ENCODE data around the gene NDEL1.

Gene NDEL1

GRCh38 chr17:8405499-8406016 is 30.1 kb upstream of the NDEL1 start:
- no peak for DNase-seq
- H3K4me1 Mint-ChIP-seq, result peaks cover 11% of the 10 kb centered on the region
- H3K9me3 Mint-ChIP-seq, result no peaks in the 10 kb centered on the region
- peaks cover 32% of the 10 kb centered on the region for H3K27me3 Mint-ChIP-seq
- no peak overlapping the region for H3K27ac Mint-ChIP-seq
- no peaks in the 10 kb centered on the region for H3K36me3 Mint-ChIP-seq
- CTCF ChIA-PET, result no interaction called here
- H3K4me3 Mint-ChIP-seq, result no peak overlapping the region

- Mint-ChIP-seq H3K27me3 (peaks cover 36% of the 10 kb centered on the region), H3K9me3 (no peaks in the 10 kb centered on the region), H3K4me1 (peaks cover 11% of the 10 kb centered on the region), H3K36me3 (no peaks in the 10 kb centered on the region), H3K27ac (no peak overlapping the region), H3K4me3 (no peak overlapping the region)
- no peak for DNase-seq
- CTCF ChIA-PET, result no interaction called here
Observed at GRCh38 chr17:8406174-8406573, 29.5 kb upstream of the NDEL1 start.

GRCh38 chr17:8408371-8408770 is 27.3 kb upstream of the NDEL1 start:
- H3K27me3 Mint-ChIP-seq, result peaks cover 42% of the 10 kb centered on the region
- no peaks in the 10 kb centered on the region for H3K9me3 Mint-ChIP-seq
- no peak for DNase-seq
- H3K36me3 Mint-ChIP-seq, result no peaks in the 10 kb centered on the region
- no peak overlapping the region for H3K4me3 Mint-ChIP-seq
- peaks cover 17% of the 10 kb centered on the region for H3K4me1 Mint-ChIP-seq
- peak overlapping the region; percentile 2 for H3K27ac Mint-ChIP-seq
- CTCF ChIA-PET, result interaction anchor here (1.8 kb wide), 1 partner anchor 334 kb away, joined by 3 read pairs; no protein-coding TSS in a partner anchor

- peaks cover 21% of the 10 kb centered on the region for H3K4me1 Mint-ChIP-seq
- H3K4me3 Mint-ChIP-seq, result no peak overlapping the region
- no peaks in the 10 kb centered on the region for H3K9me3 Mint-ChIP-seq
- no peak overlapping the region for H3K27ac Mint-ChIP-seq
- no peaks in the 10 kb centered on the region for H3K36me3 Mint-ChIP-seq
- peaks cover 50% of the 10 kb centered on the region for H3K27me3 Mint-ChIP-seq
- peak; percentile 88 for DNase-seq
- CTCF ChIA-PET, result interaction anchor here (0.5 to 3.0 kb wide), 28 partner anchors 10 to 732 kb away, joined by 3 to 16 read pairs (median 3); partner anchors contain the start of genes KRABD2, PIK3R6 and RNF222
Observed at GRCh38 chr17:8409966-8410882, 25.5 kb upstream of the NDEL1 start.

DNA sequence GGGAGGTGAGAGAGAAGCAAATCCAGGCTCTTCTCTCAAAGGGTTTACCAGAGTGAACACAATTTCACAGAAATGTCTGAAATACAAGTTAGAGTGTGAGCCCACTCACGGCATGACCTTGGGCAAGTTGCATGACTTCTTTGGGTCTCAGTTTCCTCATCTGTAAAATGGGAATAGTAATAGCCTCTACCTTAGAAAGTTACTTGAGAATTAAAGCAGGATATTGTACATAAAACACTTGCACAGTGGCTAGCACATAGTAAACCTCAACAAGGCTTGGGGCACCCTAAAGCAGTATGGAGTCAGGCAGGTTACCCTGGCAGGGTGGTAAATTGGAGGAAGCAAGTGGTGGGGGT is 24.8 kb upstream of the NDEL1 start:
- Mint-ChIP-seq H3K27me3 (peaks cover 56% of the 10 kb centered on the region), H3K9me3 (no peaks in the 10 kb centered on the region), H3K4me3 (no peak overlapping the region), H3K36me3 (no peaks in the 10 kb centered on the region), H3K27ac (no peak overlapping the region), H3K4me1 (peaks cover 21% of the 10 kb centered on the region)
- DNase-seq, result no peak
- CTCF ChIA-PET, result interaction anchor here (0.7 to 3.0 kb wide), 14 partner anchors 10 to 489 kb away, joined by 3 to 16 read pairs (median 4); partner anchors contain the start of gene RNF222

GRCh38 chr17:8412089-8412488 is 23.6 kb upstream of the NDEL1 start:
- no peaks in the 10 kb centered on the region for H3K9me3 Mint-ChIP-seq
- CTCF ChIA-PET, result interaction anchor here (1.0 to 3.0 kb wide), 4 partner anchors 8 to 373 kb away, joined by 3 to 16 read pairs (median 10); no protein-coding TSS in a partner anchor
- H3K27me3 Mint-ChIP-seq, result peaks cover 69% of the 10 kb centered on the region
- H3K36me3 Mint-ChIP-seq, result no peaks in the 10 kb centered on the region
- no peak overlapping the region for H3K4me3 Mint-ChIP-seq
- H3K27ac Mint-ChIP-seq, result no peak overlapping the region
- H3K4me1 Mint-ChIP-seq, result peaks cover 21% of the 10 kb centered on the region
- DNase-seq, result no peak

- no peak for DNase-seq
- peaks cover 19% of the 10 kb centered on the region for H3K4me1 Mint-ChIP-seq
- H3K36me3 Mint-ChIP-seq, result no peaks in the 10 kb centered on the region
- H3K27ac Mint-ChIP-seq, result no peak overlapping the region
- H3K9me3 Mint-ChIP-seq, result no peaks in the 10 kb centered on the region
- H3K4me3 Mint-ChIP-seq, result no peak overlapping the region
- H3K27me3 Mint-ChIP-seq, result peaks cover 77% of the 10 kb centered on the region
- CTCF ChIA-PET, result no interaction called here
Observed at GRCh38 chr17:8413328-8413727, 22.4 kb upstream of the NDEL1 start.

DNA sequence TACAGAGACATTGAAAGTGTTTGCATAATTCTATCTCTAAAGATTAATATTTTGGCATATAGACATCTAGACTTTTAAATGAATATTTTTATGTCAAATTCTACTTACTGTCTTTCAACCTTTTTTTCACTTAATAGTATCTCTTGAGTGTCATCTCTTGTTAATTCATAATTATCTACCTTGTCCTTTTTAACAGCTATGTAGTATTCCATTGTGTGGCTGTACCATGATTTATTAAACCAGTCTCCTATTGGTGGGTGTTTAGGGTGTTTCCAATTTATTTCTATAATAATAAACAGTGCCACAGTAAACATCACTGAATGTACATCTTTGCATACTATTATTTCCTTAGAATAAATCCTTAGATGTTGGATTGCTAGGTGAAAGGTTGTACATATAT is 21.7 kb upstream of the NDEL1 start:
- Mint-ChIP-seq H3K9me3 (no peaks in the 10 kb centered on the region), H3K36me3 (no peaks in the 10 kb centered on the region), H3K4me3 (no peak overlapping the region), H3K4me1 (peaks cover 14% of the 10 kb centered on the region), H3K27ac (no peak overlapping the region), H3K27me3 (peaks cover 79% of the 10 kb centered on the region)
- no peak for DNase-seq
- CTCF ChIA-PET, result no interaction called here

DNA sequence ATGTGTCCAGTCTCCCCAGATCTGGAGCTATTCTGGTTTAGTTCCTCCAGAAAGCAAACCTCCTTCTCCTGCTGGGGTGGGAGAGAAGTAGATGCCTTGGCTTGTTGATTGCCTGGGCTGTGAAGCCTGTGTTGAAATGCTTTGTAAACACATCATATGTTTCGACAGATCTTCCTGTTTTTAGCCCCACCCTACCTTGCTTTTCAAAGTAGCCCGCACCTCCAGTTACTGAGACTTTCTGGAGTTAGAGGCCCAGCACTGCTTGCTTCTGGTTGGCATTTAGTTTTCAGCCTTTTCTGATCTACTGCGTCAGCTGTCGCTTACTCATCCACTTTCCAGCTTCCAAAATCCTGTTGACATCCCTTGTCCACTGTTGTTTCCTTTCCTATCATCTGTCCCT is 17.9 kb upstream of the NDEL1 start:
- no peak for DNase-seq
- peaks cover 70% of the 10 kb centered on the region for H3K27me3 Mint-ChIP-seq

DNA sequence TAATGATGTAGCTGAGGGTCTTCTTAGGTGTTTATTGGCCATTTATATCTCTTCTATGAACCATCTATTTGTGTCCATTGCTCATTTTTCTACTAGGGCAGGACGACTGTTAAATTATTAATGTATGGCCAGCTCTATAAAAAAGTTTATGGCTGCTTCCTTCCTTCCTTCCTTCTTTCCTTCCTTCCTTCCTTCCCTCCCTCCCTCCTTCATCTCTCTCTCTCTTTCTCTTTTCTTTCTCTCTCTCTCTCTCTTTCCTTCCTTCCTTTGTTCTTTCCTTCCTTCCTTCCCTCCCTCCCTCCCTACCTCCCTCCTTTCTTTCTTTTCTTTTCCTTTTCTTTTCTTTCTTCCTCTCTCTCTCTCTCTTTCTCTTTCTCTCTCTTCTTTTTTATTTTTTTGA is 17.2 kb upstream of the NDEL1 start:
- Mint-ChIP-seq H3K27ac (no peak overlapping the region), H3K27me3 (peaks cover 67% of the 10 kb centered on the region), H3K36me3 (no peaks in the 10 kb centered on the region), H3K4me3 (no peak overlapping the region), H3K9me3 (no peaks in the 10 kb centered on the region), H3K4me1 (peaks cover 2% of the 10 kb centered on the region)
- no peak for DNase-seq
- CTCF ChIA-PET, result no interaction called here

More for the DNA sequence above, 17.9 kb upstream of the NDEL1 start:
- Mint-ChIP-seq H3K4me3 (no peak overlapping the region), H3K36me3 (no peaks in the 10 kb centered on the region), H3K27ac (no peak overlapping the region), H3K4me1 (peaks cover 8% of the 10 kb centered on the region), H3K9me3 (no peaks in the 10 kb centered on the region)
- CTCF ChIA-PET, result no interaction called here

- H3K4me3 Mint-ChIP-seq, result no peak overlapping the region
- no peaks in the 10 kb centered on the region for H3K9me3 Mint-ChIP-seq
- no peak overlapping the region for H3K27ac Mint-ChIP-seq
- H3K27me3 Mint-ChIP-seq, result peaks cover 66% of the 10 kb centered on the region
- CTCF ChIA-PET, result interaction anchor here (2.5 kb wide), 1 partner anchor 9 kb away, joined by 16 read pairs; no protein-coding TSS in a partner anchor
- H3K36me3 Mint-ChIP-seq, result no peaks in the 10 kb centered on the region
- no peak for DNase-seq
- no peaks in the 10 kb centered on the region for H3K4me1 Mint-ChIP-seq
Observed at GRCh38 chr17:8419305-8419704, 16.4 kb upstream of the NDEL1 start.

- no peak overlapping the region for H3K4me3 Mint-ChIP-seq
- no peaks in the 10 kb centered on the region for H3K36me3 Mint-ChIP-seq
- peaks cover 63% of the 10 kb centered on the region for H3K27me3 Mint-ChIP-seq
- CTCF ChIA-PET, result interaction anchor here (2.5 kb wide), 1 partner anchor 10 kb away, joined by 16 read pairs; no protein-coding TSS in a partner anchor
- no peaks in the 10 kb centered on the region for H3K9me3 Mint-ChIP-seq
- H3K4me1 Mint-ChIP-seq, result no peaks in the 10 kb centered on the region
- no peak overlapping the region for H3K27ac Mint-ChIP-seq
- no peak for DNase-seq
Observed at GRCh38 chr17:8420041-8420934, 15.4 kb upstream of the NDEL1 start.

DNA sequence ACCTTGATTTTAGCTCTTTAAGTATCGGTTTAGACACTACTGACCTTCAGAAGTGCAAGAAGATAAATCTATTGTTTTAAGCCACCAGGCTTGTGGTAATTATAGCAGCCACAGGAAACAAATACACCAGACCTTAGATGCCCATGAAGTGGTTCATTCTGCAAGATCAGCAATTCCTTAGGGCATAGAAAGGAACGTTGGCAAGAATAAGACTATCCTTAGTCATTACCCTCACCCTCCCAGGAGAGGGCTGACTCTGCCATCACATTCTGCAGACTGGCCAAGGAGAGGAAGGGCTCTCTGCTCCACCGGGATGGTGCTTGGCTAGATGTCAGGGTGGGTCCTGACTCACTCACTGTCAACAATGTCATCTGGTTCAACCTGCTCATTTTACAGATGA is 14.1 kb upstream of the NDEL1 start:
- Mint-ChIP-seq H3K4me1 (no peaks in the 10 kb centered on the region), H3K27me3 (peaks cover 54% of the 10 kb centered on the region)

More for the DNA sequence above, 14.1 kb upstream of the NDEL1 start:
- CTCF ChIA-PET, result interaction anchor here (2.5 kb wide), 1 partner anchor 11 kb away, joined by 16 read pairs; no protein-coding TSS in a partner anchor
- Mint-ChIP-seq H3K4me3 (no peak overlapping the region), H3K9me3 (no peaks in the 10 kb centered on the region), H3K36me3 (no peaks in the 10 kb centered on the region), H3K27ac (no peak overlapping the region)
- no peak for DNase-seq
